Gastroesophageal sphincter (tissue), 3 donors: ENCODE results near the gene DKK3.

ENCODE experiments used
- POLR2A ChIP-seq, 2 donors: fragments of 450-650 bp; IDR thresholded peaks; one replicate each; pipeline ENCODE4 v1.6.1; 2017; ENCODE audit warnings: antibody characterized with exemption in 2 of 2, mild to moderate bottlenecking in 2 of 2, moderate library complexity in 1 of 2
- POLR2AphosphoS5 ChIP-seq: sonication (generic); formaldehyde crosslinking; IDR thresholded peaks from one replicate; pipeline ENCODE4 v1.6.1; 2017; ENCODE audit warnings: antibody characterized with exemption
- TF ChIP-seq, protein P1 (sequence below), 4 experiments: fragments of 200-600 bp in 2 of 4; fragments of 450-650 bp in 2 of 4; sonication (generic) in 1 of 4; IDR thresholded peaks; one replicate each; pipeline ENCODE4 v1.5.1; 2017 to 2019; ENCODE audit warnings: antibody characterized with exemption in 4 of 4, mild to moderate bottlenecking in 2 of 4, moderate library complexity in 2 of 4

DNA sequence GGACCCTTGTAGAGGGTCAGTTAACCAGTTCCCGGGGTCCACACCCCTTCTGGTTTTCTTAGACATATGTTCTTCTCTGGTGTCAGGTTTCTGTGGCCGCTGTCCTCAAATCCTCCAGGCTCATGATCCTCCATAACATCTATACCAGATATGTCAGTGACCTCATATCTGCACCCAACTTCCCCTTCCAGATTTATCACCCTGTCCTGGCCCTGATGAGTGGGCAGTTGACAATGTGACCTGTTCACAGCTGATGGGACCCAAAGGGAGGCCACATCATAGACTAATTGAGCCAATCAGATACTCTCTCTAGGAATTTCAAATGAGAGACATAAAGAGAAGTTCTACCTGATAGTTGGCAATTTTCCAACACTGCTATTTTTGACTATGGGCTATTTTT is 5.1 kb downstream of the DKK3 start:
- TF ChIP-seq, protein P1, sequence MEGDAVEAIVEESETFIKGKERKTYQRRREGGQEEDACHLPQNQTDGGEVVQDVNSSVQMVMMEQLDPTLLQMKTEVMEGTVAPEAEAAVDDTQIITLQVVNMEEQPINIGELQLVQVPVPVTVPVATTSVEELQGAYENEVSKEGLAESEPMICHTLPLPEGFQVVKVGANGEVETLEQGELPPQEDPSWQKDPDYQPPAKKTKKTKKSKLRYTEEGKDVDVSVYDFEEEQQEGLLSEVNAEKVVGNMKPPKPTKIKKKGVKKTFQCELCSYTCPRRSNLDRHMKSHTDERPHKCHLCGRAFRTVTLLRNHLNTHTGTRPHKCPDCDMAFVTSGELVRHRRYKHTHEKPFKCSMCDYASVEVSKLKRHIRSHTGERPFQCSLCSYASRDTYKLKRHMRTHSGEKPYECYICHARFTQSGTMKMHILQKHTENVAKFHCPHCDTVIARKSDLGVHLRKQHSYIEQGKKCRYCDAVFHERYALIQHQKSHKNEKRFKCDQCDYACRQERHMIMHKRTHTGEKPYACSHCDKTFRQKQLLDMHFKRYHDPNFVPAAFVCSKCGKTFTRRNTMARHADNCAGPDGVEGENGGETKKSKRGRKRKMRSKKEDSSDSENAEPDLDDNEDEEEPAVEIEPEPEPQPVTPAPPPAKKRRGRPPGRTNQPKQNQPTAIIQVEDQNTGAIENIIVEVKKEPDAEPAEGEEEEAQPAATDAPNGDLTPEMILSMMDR (IDR thresholded peaks at IDR 0.05): no peak
- TF ChIP-seq POLR2AphosphoS5: no peak
- TF ChIP-seq POLR2A (IDR thresholded peaks at IDR 0.05): no peak
